ENCODE measurements around the gene LHB.

- TF ChIP-seq RFX5 (IDR thresholded peaks at IDR 0.05; ENCODE audit: low read depth, low read length) (no peak), CEBPB (IDR thresholded peaks at IDR 0.05; ENCODE audit: low read depth, low read length) (no peak)
Measured at GRCh38 chr19:49014123-49014869, 2.6 kb downstream of the LHB start.

Data from IMR-90 (cell line).